Left ventricle myocardium inferior (tissue), 1 donor: ENCODE results near the gene KRTAP9-4. TPM values are rescaled to one million over a fixed set of nuclear protein-coding genes. Genes with fewer than 3 reads are reported as not detected.
"Not testable (repeated sequence)": the region's sequence is repeated elsewhere in the genome, so short reads cannot be mapped to it uniquely, and the experiment has no call there.

ENCODE experiments used
- DNase-seq: peaks from one replicate; pipeline ENCODE4 v3.0.0-alpha.2; 2020
- H3K27ac ChIP-seq: fragments of 200-600 bp; replicated peaks from 2 replicates; pipeline ENCODE4 v1.8.0; 2021
- H3K27me3 ChIP-seq: fragments of 200-600 bp; 2 replicates; pipeline ENCODE4 v1.8.0; 2021; ENCODE audit warnings: low read depth
- H3K36me3 ChIP-seq: fragments of 200-600 bp; 2 replicates; pipeline ENCODE4 v1.8.0; 2021
- H3K4me1 ChIP-seq: fragments of 200-600 bp; 2 replicates; pipeline ENCODE4 v1.8.0; 2021
- H3K4me3 ChIP-seq: fragments of 200-600 bp; 2 replicates; pipeline ENCODE4 v1.8.0; 2021; ENCODE audit warnings: mild to moderate bottlenecking, moderate library complexity
- H3K9me3 ChIP-seq: fragments of 200-600 bp; replicated peaks from 2 replicates; pipeline ENCODE4 v1.8.0; 2021
- intact Hi-C: fragments of 100-400 bp; cut with micrococcal nuclease; formaldehyde crosslinking; loops from one replicate; pipeline ENCODE4 v1.11.0; 2022
- total RNA-seq: library from RNA; stranded (reverse); fragmentation: NEBNext Ultra II Directional; extraction: Animal tissue kit (Norgen Biotek cat#: 25700); gene quantifications from one replicate; pipeline ENCODE4 v1.2.1, GENCODE V29; 2021
- TF ChIP-seq, protein P1 (sequence below): fragments of 200-600 bp; IDR thresholded peaks from 2 replicates; pipeline ENCODE4 v1.8.0; 2021; ENCODE audit warnings: antibody characterized with exemption, mild to moderate bottlenecking, borderline replicate concordance
- donor health status: DM: no; HTN: yes; CAD: no; lungs with severe emphysema.

The KRTAP9-4 gene
- total RNA-seq, 1 donor from 2014 or later = not detected

DNA sequence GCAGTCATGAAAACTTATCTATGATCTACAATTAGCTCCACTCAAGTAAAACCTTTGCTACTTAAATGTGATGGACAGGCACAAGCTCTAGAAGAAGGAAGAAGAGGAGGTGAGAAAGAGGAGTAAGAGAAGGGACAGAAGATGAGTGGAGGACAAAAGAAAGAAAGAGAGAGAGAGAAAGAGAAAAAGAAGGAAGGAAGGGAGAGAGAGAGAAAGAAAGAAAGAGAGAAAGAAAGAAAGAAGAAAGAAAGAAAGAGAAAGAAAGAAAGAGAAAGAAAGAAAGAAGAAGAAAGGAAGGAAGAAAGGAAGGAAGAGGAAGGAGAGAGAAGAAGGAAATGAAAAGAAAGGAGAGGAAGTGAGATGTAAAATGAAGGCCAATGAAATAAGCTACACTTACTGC, 19.4 kb upstream of the KRTAP9-4 start:
- no peaks in the 10 kb centered on the region for H3K4me1 ChIP-seq
- no peak overlapping the region for H3K4me3 ChIP-seq
- intact Hi-C loops = no loop called here
- no peaks in the 10 kb centered on the region for H3K36me3 ChIP-seq
- H3K27ac ChIP-seq = no peak overlapping the region
- no peak for DNase-seq
- peaks cover 75% of the 10 kb centered on the region for H3K27me3 ChIP-seq
- TF ChIP-seq, protein P1, sequence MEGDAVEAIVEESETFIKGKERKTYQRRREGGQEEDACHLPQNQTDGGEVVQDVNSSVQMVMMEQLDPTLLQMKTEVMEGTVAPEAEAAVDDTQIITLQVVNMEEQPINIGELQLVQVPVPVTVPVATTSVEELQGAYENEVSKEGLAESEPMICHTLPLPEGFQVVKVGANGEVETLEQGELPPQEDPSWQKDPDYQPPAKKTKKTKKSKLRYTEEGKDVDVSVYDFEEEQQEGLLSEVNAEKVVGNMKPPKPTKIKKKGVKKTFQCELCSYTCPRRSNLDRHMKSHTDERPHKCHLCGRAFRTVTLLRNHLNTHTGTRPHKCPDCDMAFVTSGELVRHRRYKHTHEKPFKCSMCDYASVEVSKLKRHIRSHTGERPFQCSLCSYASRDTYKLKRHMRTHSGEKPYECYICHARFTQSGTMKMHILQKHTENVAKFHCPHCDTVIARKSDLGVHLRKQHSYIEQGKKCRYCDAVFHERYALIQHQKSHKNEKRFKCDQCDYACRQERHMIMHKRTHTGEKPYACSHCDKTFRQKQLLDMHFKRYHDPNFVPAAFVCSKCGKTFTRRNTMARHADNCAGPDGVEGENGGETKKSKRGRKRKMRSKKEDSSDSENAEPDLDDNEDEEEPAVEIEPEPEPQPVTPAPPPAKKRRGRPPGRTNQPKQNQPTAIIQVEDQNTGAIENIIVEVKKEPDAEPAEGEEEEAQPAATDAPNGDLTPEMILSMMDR = no peak
- H3K9me3 ChIP-seq = no peaks in the 10 kb centered on the region

DNA sequence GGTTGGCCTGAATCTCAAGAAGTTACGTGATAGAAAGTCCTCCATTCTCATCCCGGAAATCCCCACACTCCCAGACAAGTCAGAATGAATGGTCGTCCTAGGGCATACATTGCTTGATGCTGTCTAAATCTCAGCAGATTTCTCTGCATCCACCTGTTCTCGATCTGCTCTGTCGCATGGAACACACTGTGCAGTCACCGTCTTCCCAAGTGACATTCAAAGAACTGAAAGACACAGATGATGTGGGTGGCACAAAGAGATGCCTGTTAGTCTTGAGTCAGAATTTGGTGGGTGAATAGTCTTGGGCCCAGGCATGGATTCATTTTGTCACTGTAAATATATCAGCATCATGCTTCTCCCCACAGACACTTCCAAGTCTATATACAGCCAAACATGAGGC, 17.8 kb upstream of the KRTAP9-4 start:
- TF ChIP-seq, protein P1 = no peak
- intact Hi-C loops = no loop called here
- Histone ChIP-seq H3K4me1 (no peaks in the 10 kb centered on the region), H3K9me3 (no peaks in the 10 kb centered on the region), H3K36me3 (no peaks in the 10 kb centered on the region), H3K4me3 (no peak overlapping the region), H3K27me3 (peaks cover 66% of the 10 kb centered on the region), H3K27ac (no peak overlapping the region)
- DNase-seq = no peak

DNA sequence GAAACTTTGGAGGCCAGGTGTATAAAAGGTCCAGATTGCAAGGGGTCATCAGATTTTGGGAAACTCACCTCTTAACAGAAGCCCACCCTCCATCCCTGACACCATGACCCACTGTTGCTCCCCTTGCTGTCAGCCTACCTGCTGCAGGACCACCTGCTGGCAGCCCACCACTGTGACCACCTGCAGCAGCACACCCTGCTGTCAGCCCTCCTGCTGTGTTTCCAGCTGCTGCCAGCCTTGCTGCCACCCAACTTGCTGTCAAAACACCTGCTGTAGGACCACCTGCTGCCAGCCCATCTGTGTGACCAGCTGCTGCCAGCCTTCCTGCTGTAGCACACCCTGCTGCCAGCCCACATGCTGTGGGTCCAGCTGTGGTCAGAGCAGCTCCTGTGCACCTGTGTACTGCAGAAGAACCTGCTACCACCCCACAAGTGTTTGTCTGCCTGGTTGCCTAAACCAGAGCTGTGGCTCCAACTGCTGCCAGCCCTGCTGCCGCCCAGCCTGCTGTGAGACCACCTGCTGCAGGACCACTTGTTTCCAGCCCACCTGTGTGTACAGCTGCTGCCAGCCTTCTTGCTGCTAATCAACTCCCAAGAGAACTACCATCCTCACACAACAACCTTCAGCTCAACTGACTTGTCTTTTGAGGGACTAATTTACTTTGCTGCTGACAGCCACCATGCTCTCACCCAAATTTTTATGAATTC, 16.9 kb upstream of the KRTAP9-4 start, which contains the start of gene KRTAP9-3:
TSS of gene KRTAP9-3 (plus strand) at position 51 of the 707 bp plus-strand sequence. CDS start at position 104, 53 bp downstream.
- intact Hi-C loops, H3K27ac ChIP-seq, H3K4me1 ChIP-seq, DNase-seq, H3K36me3 ChIP-seq, H3K9me3 ChIP-seq, H3K4me3 ChIP-seq: not testable (repeated sequence)
- peaks cover 65% of the 10 kb centered on the region for H3K27me3 ChIP-seq

DNA sequence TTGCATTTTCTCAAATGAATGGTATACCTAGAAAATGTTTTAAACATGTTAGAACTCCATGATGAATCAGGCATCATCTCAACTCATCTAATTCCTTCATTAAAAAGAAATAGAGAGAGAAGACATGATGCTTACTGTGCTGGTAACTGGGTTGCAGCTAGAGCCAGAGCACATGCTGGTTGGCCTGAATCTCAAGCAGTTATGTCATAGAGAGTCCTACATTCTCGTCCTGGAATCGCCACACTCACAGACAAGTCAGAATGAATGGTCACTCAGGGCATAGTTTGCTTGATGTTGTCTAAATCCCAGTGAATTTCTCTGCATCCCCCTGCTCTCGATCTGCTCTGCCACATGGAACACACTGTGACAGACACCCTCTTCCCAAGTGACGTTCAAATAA, 12.4 kb upstream of the KRTAP9-4 start:
- DNase-seq, H3K9me3 ChIP-seq, H3K4me3 ChIP-seq, intact Hi-C loops, H3K36me3 ChIP-seq, H3K27ac ChIP-seq, H3K4me1 ChIP-seq: not testable (repeated sequence)
- peaks cover 48% of the 10 kb centered on the region for H3K27me3 ChIP-seq

DNA sequence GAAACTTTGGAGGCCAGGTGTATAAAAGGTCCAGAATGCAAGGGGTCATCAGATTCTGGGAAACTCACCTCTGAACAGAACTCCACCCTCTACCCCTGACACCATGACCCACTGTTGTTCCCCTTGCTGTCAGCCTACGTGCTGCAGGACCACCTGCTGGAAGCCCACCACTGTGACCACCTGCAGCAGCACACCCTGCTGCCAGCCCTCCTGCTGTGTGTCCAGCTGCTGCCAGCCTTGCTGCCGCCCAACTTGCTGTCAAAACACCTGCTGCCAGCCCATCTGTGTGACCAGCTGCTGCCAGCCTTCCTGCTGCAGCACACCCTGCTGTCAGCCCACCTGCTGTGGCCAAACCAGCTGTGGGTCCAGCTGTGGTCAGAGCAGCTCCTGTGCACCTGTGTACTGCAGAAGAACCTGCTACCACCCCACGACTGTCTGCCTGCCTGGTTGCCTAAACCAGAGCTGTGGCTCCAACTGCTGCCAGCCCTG, 11.5 kb upstream of the KRTAP9-4 start, which contains the start of gene KRTAP9-8:
TSS of gene KRTAP9-8 (plus strand) at position 51 of the 489 bp plus-strand sequence. CDS start at position 104, 53 bp downstream.
- H3K4me1 ChIP-seq, DNase-seq, H3K36me3 ChIP-seq, H3K27ac ChIP-seq, H3K4me3 ChIP-seq, H3K9me3 ChIP-seq, intact Hi-C loops: not testable (repeated sequence)
- peaks cover 40% of the 10 kb centered on the region for H3K27me3 ChIP-seq

DNA sequence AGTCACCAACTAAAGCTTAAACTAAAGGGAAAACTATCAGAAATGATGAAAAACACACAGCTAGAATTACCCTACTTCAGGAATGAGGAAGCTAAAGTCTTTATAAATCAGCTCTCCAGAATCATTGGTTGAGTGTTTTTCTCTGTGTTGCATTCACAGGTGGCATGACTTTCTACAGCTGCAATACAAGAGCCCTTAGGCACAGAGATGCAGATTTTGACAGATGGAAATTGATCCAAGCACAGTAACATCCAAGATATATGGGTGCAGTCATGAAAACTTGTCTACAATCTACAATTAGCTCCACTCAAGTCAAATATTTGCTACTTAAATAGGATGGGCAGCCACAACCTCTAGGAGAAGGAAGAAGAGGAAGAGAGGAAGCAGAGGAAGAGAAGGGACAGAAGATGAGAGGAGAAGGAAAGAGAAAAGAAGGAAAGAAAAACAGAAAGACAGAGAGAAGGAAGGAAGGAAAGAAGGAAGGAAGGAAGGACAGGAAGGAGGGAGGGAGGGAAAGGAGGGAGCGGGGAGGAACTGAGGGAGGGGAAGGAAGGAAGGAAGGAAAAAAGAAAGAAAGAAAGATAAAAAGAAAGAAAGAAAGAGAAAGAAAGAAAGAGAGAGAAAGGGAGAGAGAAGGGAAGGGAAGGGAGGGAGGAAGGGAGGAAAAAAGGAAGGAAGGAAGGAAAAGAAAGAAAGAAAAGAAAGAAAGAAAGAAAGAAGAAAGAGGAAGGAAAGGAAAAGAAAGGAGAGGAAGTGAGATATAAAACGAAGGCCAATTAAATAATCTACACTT, 2.3 kb upstream of the KRTAP9-4 start:
- H3K4me3 ChIP-seq, H3K36me3 ChIP-seq, DNase-seq, H3K9me3 ChIP-seq, intact Hi-C loops, H3K27ac ChIP-seq, H3K4me1 ChIP-seq: not testable (repeated sequence)
- peaks cover 34% of the 10 kb centered on the region for H3K27me3 ChIP-seq

DNA sequence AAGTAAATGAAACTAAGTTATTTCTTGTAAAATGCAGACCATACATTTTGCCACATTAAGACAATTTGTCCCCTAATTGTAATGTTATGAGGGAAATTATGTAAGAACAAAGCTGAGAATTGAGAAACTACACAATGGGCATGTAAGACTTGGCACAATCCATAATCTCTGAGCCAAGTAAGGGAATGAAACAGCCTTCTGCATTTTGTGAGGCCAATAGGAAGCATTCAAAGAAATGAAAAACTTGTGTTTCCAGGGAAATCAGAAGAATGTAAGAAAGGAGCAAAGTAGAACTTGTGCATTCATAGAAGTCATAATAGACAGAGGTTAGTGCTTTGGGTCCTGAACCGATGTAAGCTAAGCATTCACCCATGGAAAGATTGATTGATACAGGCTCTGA, 1.8 kb downstream of the KRTAP9-4 start:
- Histone ChIP-seq H3K36me3 (no peaks in the 10 kb centered on the region), H3K9me3 (no peaks in the 10 kb centered on the region), H3K27ac (no peak overlapping the region), H3K4me1 (no peaks in the 10 kb centered on the region), H3K4me3 (no peak overlapping the region), H3K27me3 (peaks cover 69% of the 10 kb centered on the region)
- intact Hi-C loops = no loop called here
- DNase-seq = no peak
- TF ChIP-seq, protein P1 = no peak
